HCT116 (cell line): ENCODE measurements around the gene FILIP1. TPM values are rescaled to one million over a fixed set of nuclear protein-coding genes. Genes with fewer than 3 reads are reported as not detected.

Source experiments
- ATAC-seq: fragments of 200-7000 bp; cut with Tn5 transposase; 2 replicates; pipeline ENCODE4 v1.9.1; 2020; ENCODE audit warnings: mild to moderate bottlenecking, moderate library complexity
- BruUV-seq: library from RNA; stranded (reverse); fragments of 400-500 nt; replicated peaks from 2 replicates; lab custom pipeline; 2021; lab: Mats Ljungman, UMichigan
- CTCF ChIA-PET: fragments of 300-600 bp; sonication (Branson Sonifier 250); formaldehyde crosslinking; loops from one replicate; lab custom pipeline; 2021; ENCODE audit warnings: antibody characterized with exemption; lab: Charles Lee
- POLR2A ChIA-PET: fragments of 300-600, 350-600 bp; sonication (Branson Sonifier 250); formaldehyde crosslinking; loops from one replicate; lab custom pipeline; 2021; ENCODE audit warnings: antibody characterized with exemption; lab: Charles Lee
- RAD21 ChIA-PET, 2 experiments: fragments of 300-600 bp; sonication (Branson Sonifier 250); formaldehyde crosslinking; loops; one replicate each; lab custom pipeline; 2023; ENCODE audit warnings: low total read pairs in 2 of 2; ENCODE audit not compliant: uncharacterized antibody in 2 of 2, unreplicated experiment in 2 of 2, low non-redundant PET in 1 of 2; lab: Charles Lee
- DNase-seq: peaks from one replicate; pipeline ENCODE4 v3.0.0-alpha.2; 2010; ENCODE audit warnings: low read depth, low spot score
- H2AFZ ChIP-seq: fragments of 200-600 bp; shearing (Covaris generic), sonication (generic); 2 replicates; pipeline ENCODE4 v1.6.1; 2017; ENCODE audit warnings: low read depth, mixed run types, mixed read lengths, antibody characterized with exemption, low read length; ENCODE audit not compliant: poor library complexity, severe bottlenecking
- H3K27ac ChIP-seq: 2 replicates; pipeline ENCODE4 v1.5.1; 2012; ENCODE audit warnings: low read depth, low read length
- H3K27me3 ChIP-seq: fragments of 200-600 bp; sonication (generic); 2 replicates; pipeline ENCODE4 v1.6.1; 2016; ENCODE audit warnings: mixed run types, low read length, mixed read lengths; ENCODE audit not compliant: insufficient read depth
- H3K36me3 ChIP-seq, 2 experiments: fragments of 200-500 bp in 1 of 2; fragments of 200-600 bp in 1 of 2; sonication (Bioruptor generic) in 1 of 2; sonication (generic) in 1 of 2; 2 replicates each; pipeline versions ENCODE4 v1.5.1 to v1.6.1; 2014 to 2016; ENCODE audit warnings: low read length in 2 of 2, inconsistent platforms in 1 of 2, mixed read lengths in 1 of 2, mixed run types in 1 of 2; ENCODE audit not compliant: insufficient read depth in 2 of 2, control insufficient read depth in 1 of 2
- H3K4me1 ChIP-seq, 2 experiments: fragments of 200-600 bp in 1 of 2; sonication (generic) in 1 of 2; 2 replicates each; pipeline versions ENCODE4 v1.5.1 to v1.6.1; 2012 to 2017; ENCODE audit warnings: low read length in 2 of 2, inconsistent platforms in 1 of 2, mild to moderate bottlenecking in 1 of 2, mixed read lengths in 1 of 2, mixed run types in 1 of 2, moderate library complexity in 1 of 2; ENCODE audit not compliant: insufficient read depth in 2 of 2, control insufficient read depth in 1 of 2
- H3K4me2 ChIP-seq: fragments of 200-600 bp; sonication (generic); 2 replicates; pipeline ENCODE4 v1.6.1; 2017; ENCODE audit warnings: mixed run types, low read length, mixed read lengths
- H3K4me3 ChIP-seq, 2 experiments: fragments of 200-600 bp in 1 of 2; sonication (generic) in 1 of 2; replicated peaks in 1 of 2; 2 replicates each; pipeline ENCODE4 v1.5.1; 2011 to 2016; ENCODE audit warnings: low read length in 2 of 2, control low read depth in 1 of 2, low read depth in 1 of 2, mild to moderate bottlenecking in 1 of 2, mixed read lengths in 1 of 2, mixed run types in 1 of 2
- H3K79me2 ChIP-seq: fragments of 200-600 bp; sonication (generic); 2 replicates; pipeline ENCODE4 v1.6.1; 2017; ENCODE audit warnings: mild to moderate bottlenecking, mixed run types, low read length, moderate library complexity, mixed read lengths; ENCODE audit not compliant: insufficient read depth
- H3K9ac ChIP-seq: fragments of 200-600 bp; sonication (generic); 2 replicates; pipeline ENCODE4 v1.6.1; 2016; ENCODE audit warnings: low read length, mixed read lengths
- H3K9me2 ChIP-seq: fragments of 200-600 bp; sonication (generic), shearing (Covaris generic); 2 replicates; pipeline ENCODE4 v1.6.1; 2017; ENCODE audit warnings: mixed run types, mild to moderate bottlenecking, moderate library complexity; ENCODE audit not compliant: insufficient read depth
- H3K9me3 ChIP-seq, 2 experiments: fragments of 200-500 bp in 1 of 2; fragments of 200-600 bp in 1 of 2; sonication (Bioruptor generic) in 1 of 2; sonication (generic) in 1 of 2; 2 replicates each; pipeline ENCODE4 v1.6.1; 2014 to 2017; ENCODE audit warnings: low read length in 2 of 2, mixed read lengths in 2 of 2, inconsistent platforms in 1 of 2, low read depth in 1 of 2, mild to moderate bottlenecking in 1 of 2, mixed run types in 1 of 2, moderate library complexity in 1 of 2; ENCODE audit not compliant: control insufficient read depth in 1 of 2, insufficient read depth in 1 of 2
- H4K20me1 ChIP-seq: fragments of 200-600 bp; sonication (generic), shearing (Covaris generic); 2 replicates; pipeline ENCODE4 v1.6.1; 2017; ENCODE audit warnings: mixed run types, mild to moderate bottlenecking, moderate library complexity; ENCODE audit not compliant: insufficient read depth
- CBX3 ChIP-seq: IDR thresholded peaks from 2 replicates; pipeline ENCODE4 v1.6.1; 2012; ENCODE audit warnings: low read depth
- CEBPB ChIP-seq: IDR thresholded peaks from 2 replicates; pipeline ENCODE4 v1.6.1; 2012; ENCODE audit warnings: low read depth
- ELF1 ChIP-seq: IDR thresholded peaks from 2 replicates; pipeline ENCODE4 v1.6.1; 2012; ENCODE audit warnings: low read depth, borderline replicate concordance
- EZH2phosphoT487 ChIP-seq: fragments of 200-600 bp; IDR thresholded peaks from 2 replicates; pipeline ENCODE4 v1.6.1; 2018; ENCODE audit warnings: antibody characterized with exemption, borderline replicate concordance
- FOSL1 ChIP-seq: IDR thresholded peaks from 2 replicates; pipeline ENCODE4 v1.6.1; 2012; ENCODE audit warnings: low read depth
- JUND ChIP-seq: IDR thresholded peaks from 2 replicates; pipeline ENCODE4 v1.6.1; 2012
- POLR2AphosphoS5 ChIP-seq: IDR thresholded peaks from 2 replicates; pipeline ENCODE4 v1.6.1; 2011; ENCODE audit warnings: mild to moderate bottlenecking, low read depth, low read length, moderate library complexity
- RAD21 ChIP-seq: IDR thresholded peaks from 2 replicates; pipeline ENCODE4 v1.6.1; 2012; ENCODE audit warnings: low read depth, mild to moderate bottlenecking
- SIN3A ChIP-seq: IDR thresholded peaks from 2 replicates; pipeline ENCODE4 v1.6.1; 2012; ENCODE audit warnings: low read depth
- SRF ChIP-seq: IDR thresholded peaks from 2 replicates; pipeline ENCODE4 v1.6.1; 2012; ENCODE audit warnings: low read depth
- YY1 ChIP-seq: IDR thresholded peaks from 2 replicates; pipeline ENCODE4 v1.6.1; 2011; ENCODE audit warnings: low read length, low read depth, moderate library complexity, mild to moderate bottlenecking; ENCODE audit not compliant: insufficient replicate concordance; ENCODE audit errors: extremely low read depth
- intact Hi-C: fragments of 100-400 bp; cut with micrococcal nuclease; formaldehyde crosslinking; loops from 2 replicates; pipeline ENCODE4 v1.10.0; 2022
- total RNA-seq: library from RNA; stranded (reverse); gene quantifications from one replicate; pipeline ENCODE4 v1.2.1, GENCODE V29; 2021; ENCODE audit not compliant: unreplicated experiment
- TF ChIP-seq, protein P1 (sequence below): IDR thresholded peaks from 2 replicates; pipeline ENCODE4 v1.6.1; 2012
- TF ChIP-seq, protein P2 (sequence below): IDR thresholded peaks from 2 replicates; pipeline ENCODE4 v1.6.1; 2012
- TF ChIP-seq, protein P3 (sequence below): IDR thresholded peaks from 2 replicates; pipeline ENCODE4 v1.6.1; 2011; ENCODE audit warnings: mild to moderate bottlenecking, low read length, moderate library complexity; ENCODE audit not compliant: insufficient replicate concordance; ENCODE audit errors: extremely low read depth

The FILIP1 gene
- total RNA-seq, 1 experiment from 2014 or later, result 0.05 TPM

DNA sequence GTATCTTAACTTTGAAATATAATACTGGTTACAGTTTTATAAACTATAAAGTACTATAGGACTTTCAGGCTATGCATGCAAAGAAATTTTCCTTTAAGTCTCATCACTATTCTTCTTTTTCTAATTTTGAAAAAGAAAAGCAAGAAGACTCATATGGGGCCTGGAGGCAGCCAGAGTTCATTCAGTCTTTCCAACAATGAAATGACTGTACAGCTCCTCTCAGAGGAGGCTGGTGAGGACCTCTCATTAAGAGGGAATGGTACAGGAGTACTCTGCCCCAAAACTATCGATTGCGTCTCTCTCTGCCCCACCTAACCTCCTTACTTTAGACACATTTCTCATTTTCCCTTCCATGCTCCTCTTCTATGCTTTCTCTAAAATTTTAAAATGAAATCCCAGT is 66.3 kb downstream of the FILIP1 start:
- Histone ChIP-seq H3K4me2 (no peak overlapping the region), H3K27ac (no peak overlapping the region), H3K79me2 (no peaks in the 10 kb centered on the region), H3K36me3 (no peaks in the 10 kb centered on the region), H3K9ac (no peak overlapping the region), H3K9me3 (no peaks in the 10 kb centered on the region), H2AFZ (no peak overlapping the region), H4K20me1 (no peaks in the 10 kb centered on the region), H3K9me2 (no peaks in the 10 kb centered on the region), H3K4me3 (no peak overlapping the region), H3K4me1 (peaks cover 2 to 15% of the 10 kb centered on the region in 2 experiments; a peak in 3 of 4 replicates), H3K27me3 (no peaks in the 10 kb centered on the region)
- POLR2A ChIA-PET, result no interaction called here
- intact Hi-C loops, result no loop called here
- no TSS peak for BruUV-seq
- ATAC-seq (no peak), DNase-seq (no peak)
- CTCF ChIA-PET, result no interaction called here
- TF ChIP-seq, protein P1, sequence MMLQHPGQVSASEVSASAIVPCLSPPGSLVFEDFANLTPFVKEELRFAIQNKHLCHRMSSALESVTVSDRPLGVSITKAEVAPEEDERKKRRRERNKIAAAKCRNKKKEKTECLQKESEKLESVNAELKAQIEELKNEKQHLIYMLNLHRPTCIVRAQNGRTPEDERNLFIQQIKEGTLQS, result no peak
- TF ChIP-seq JUND (no peak), CBX3 (no peak), FOSL1 (no peak), SRF (no peak), CEBPB (no peak), RAD21 (no peak), SIN3A (no peak), ELF1 (no peak), EZH2phosphoT487 (no peak), YY1 (no peak), POLR2AphosphoS5 (no peak)
- TF ChIP-seq, protein P2, sequence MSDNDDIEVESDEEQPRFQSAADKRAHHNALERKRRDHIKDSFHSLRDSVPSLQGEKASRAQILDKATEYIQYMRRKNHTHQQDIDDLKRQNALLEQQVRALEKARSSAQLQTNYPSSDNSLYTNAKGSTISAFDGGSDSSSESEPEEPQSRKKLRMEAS, result no peak
- TF ChIP-seq, protein P3, sequence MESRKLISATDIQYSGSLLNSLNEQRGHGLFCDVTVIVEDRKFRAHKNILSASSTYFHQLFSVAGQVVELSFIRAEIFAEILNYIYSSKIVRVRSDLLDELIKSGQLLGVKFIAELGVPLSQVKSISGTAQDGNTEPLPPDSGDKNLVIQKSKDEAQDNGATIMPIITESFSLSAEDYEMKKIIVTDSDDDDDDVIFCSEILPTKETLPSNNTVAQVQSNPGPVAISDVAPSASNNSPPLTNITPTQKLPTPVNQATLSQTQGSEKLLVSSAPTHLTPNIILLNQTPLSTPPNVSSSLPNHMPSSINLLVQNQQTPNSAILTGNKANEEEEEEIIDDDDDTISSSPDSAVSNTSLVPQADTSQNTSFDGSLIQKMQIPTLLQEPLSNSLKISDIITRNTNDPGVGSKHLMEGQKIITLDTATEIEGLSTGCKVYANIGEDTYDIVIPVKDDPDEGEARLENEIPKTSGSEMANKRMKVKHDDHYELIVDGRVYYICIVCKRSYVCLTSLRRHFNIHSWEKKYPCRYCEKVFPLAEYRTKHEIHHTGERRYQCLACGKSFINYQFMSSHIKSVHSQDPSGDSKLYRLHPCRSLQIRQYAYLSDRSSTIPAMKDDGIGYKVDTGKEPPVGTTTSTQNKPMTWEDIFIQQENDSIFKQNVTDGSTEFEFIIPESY, result no peak
- RAD21 ChIA-PET, result no interaction called here
